HepG2 (cell line): ENCODE measurements around the gene NR1I2. TPM values are rescaled to one million over a fixed set of nuclear protein-coding genes. Genes with fewer than 3 reads are reported as not detected.

Source experiments
- ATAC-seq: fragments of 200-7000 bp; cut with Tn5 transposase; 3 replicates; pipeline ENCODE4 v1.9.1; 2020; ENCODE audit warnings: mild to moderate bottlenecking, moderate library complexity
- BruUV-seq: library from RNA; stranded (reverse); fragments of 400-500 nt; replicated peaks from 2 replicates; lab custom pipeline; 2021; lab: Mats Ljungman, UMichigan
- CTCF ChIA-PET: fragments of 300-600 bp; formaldehyde crosslinking; extraction: SDS; loops from one replicate; lab custom pipeline; 2021; ENCODE audit warnings: low total read pairs, inconsistent platforms, low intra/inter-chr PET ratio; lab: Yijun Ruan, JAX
- POLR2A ChIA-PET: fragments of 350-600 bp; sonication (Branson Sonifier 250); formaldehyde crosslinking; loops from one replicate; lab custom pipeline; 2020; ENCODE audit warnings: antibody characterized with exemption, inconsistent platforms; lab: Yijun Ruan, JAX
- DNase-seq: peaks from one replicate; pipeline ENCODE4 v3.0.0-alpha.2; 2015; ENCODE audit warnings: low spot score
- FAIRE-seq: peaks from 3 replicates; lab custom pipeline; 2011; peaks lifted over from hg19 to GRCh38; lab: Jason Lieb, UNC
- H2AFZ ChIP-seq: one replicate; pipeline ENCODE4 v1.6.1; 2011; ENCODE audit warnings: low read length, inconsistent platforms
- H3K27ac ChIP-seq: fragments of 300-600 bp; 3 replicates; pipeline ENCODE4 v1.8.0; 2011; ENCODE audit warnings: mixed run types, mild to moderate bottlenecking, mixed read lengths, low read length, inconsistent platforms; ENCODE audit not compliant: insufficient read depth; ENCODE audit errors: extremely low read length
- H3K27me3 ChIP-seq, 2 experiments: fragments of 200-600 bp in 1 of 2; 2 replicates in 1 of 2; 3 replicates in 1 of 2; pipeline versions ENCODE4 v1.6.0 to v1.8.0; 2011; ENCODE audit warnings: low read length in 2 of 2, mild to moderate bottlenecking in 2 of 2, moderate library complexity in 2 of 2, inconsistent platforms in 1 of 2; ENCODE audit not compliant: insufficient read depth in 2 of 2, control insufficient read depth in 1 of 2
- H3K36me3 ChIP-seq, 2 experiments: fragments of 200-600 bp in 1 of 2; replicated peaks in 1 of 2; 2 replicates in 1 of 2; 3 replicates in 1 of 2; pipeline versions ENCODE4 v1.5.1 to v1.8.0; 2011; ENCODE audit warnings: low read length in 2 of 2, inconsistent platforms in 1 of 2; ENCODE audit not compliant: insufficient read depth in 2 of 2, control insufficient read depth in 1 of 2
- H3K4me1 ChIP-seq: 2 replicates; pipeline ENCODE4 v1.5.1; 2012; ENCODE audit warnings: low read length, inconsistent platforms; ENCODE audit not compliant: insufficient read depth
- H3K4me2 ChIP-seq: 2 replicates; pipeline ENCODE4 v1.6.0; 2011; ENCODE audit warnings: low read depth, low read length, inconsistent platforms
- H3K4me3 ChIP-seq, 3 experiments: fragments of 200-600 bp in 1 of 3; sonication (generic), shearing (Covaris generic) in 1 of 3; replicated peaks in 1 of 3; 2 replicates each; pipeline ENCODE4 v1.5.1; 2011 to 2016; ENCODE audit warnings: low read length in 3 of 3, inconsistent platforms in 2 of 3, low read depth in 2 of 3, mild to moderate bottlenecking in 2 of 3, control low read depth in 1 of 3, mixed read lengths in 1 of 3; ENCODE audit not compliant: insufficient read depth in 1 of 3
- H3K79me2 ChIP-seq: one replicate; pipeline ENCODE4 v1.6.1; 2011; ENCODE audit warnings: low read length, inconsistent platforms; ENCODE audit not compliant: insufficient read depth
- H3K9ac ChIP-seq: 2 replicates; pipeline ENCODE4 v1.6.0; 2011; ENCODE audit warnings: mild to moderate bottlenecking, low read depth, low read length, inconsistent platforms; ENCODE audit not compliant: insufficient read depth
- H3K9me3 ChIP-seq: 2 replicates; pipeline ENCODE4 v1.5.1; 2012; ENCODE audit warnings: mild to moderate bottlenecking, low read length
- H4K20me1 ChIP-seq: 2 replicates; pipeline ENCODE4 v1.6.0; 2011; ENCODE audit warnings: inconsistent platforms, mild to moderate bottlenecking, low read length, moderate library complexity; ENCODE audit not compliant: insufficient read depth
- EP300 ChIP-seq, 3 experiments: sonication (generic) in 1 of 3; formaldehyde crosslinking in 1 of 3; IDR thresholded peaks; 2 replicates each; pipeline versions ENCODE4 v1.5.1 to v1.6.1; 2011 to 2020; ENCODE audit warnings: low read depth in 2 of 3, low read length in 2 of 3, borderline replicate concordance in 1 of 3, improper control_type of control experiment in 1 of 3, mild to moderate bottlenecking in 1 of 3, missing genetic modification reagents in 1 of 3, moderate library complexity in 1 of 3
- ESRRA ChIP-seq: sonication (generic); formaldehyde crosslinking; IDR thresholded peaks from 2 replicates; pipeline ENCODE4 v1.5.1; 2020; ENCODE audit warnings: mild to moderate bottlenecking, low read depth, missing genetic modification reagents
- GLMP ChIP-seq: sonication (generic); formaldehyde crosslinking; IDR thresholded peaks from 2 replicates; pipeline ENCODE4 v1.9.0; 2021; ENCODE audit warnings: missing genetic modification reagents, mild to moderate bottlenecking, borderline replicate concordance
- GZF1 ChIP-seq: sonication (generic); formaldehyde crosslinking; IDR thresholded peaks from 2 replicates; pipeline ENCODE4 v1.5.1; 2020; ENCODE audit warnings: mild to moderate bottlenecking, missing genetic modification reagents
- MTA3 ChIP-seq: sonication (generic); formaldehyde crosslinking; IDR thresholded peaks from 2 replicates; pipeline ENCODE4 v1.4.0; 2020; ENCODE audit warnings: missing genetic modification reagents
- NBN ChIP-seq: fragments of 450-650 bp; conservative IDR thresholded peaks from 2 replicates; pipeline ENCODE4 v1.6.1; 2017
- PBX3 ChIP-seq: sonication (generic); formaldehyde crosslinking; IDR thresholded peaks from 2 replicates; pipeline ENCODE4 v1.8.1; 2023; ENCODE audit warnings: missing genetic modification reagents, inconsistent platforms, borderline replicate concordance
- PRMT3 ChIP-seq: sonication (generic); formaldehyde crosslinking; IDR thresholded peaks from 2 replicates; pipeline ENCODE4 v1.8.1; 2022; ENCODE audit warnings: low read depth, mild to moderate bottlenecking, moderate library complexity, missing genetic modification reagents, borderline replicate concordance
- SNAPC2 ChIP-seq: sonication (generic); formaldehyde crosslinking; IDR thresholded peaks from 2 replicates; pipeline ENCODE4 v1.8.1; 2022; ENCODE audit warnings: mild to moderate bottlenecking, missing genetic modification reagents
- STAT5B ChIP-seq: sonication (generic); formaldehyde crosslinking; IDR thresholded peaks from 2 replicates; pipeline ENCODE4 v1.4.0; 2020; ENCODE audit warnings: missing genetic modification reagents
- TAF15 ChIP-seq: fragments of 200-400 bp; formaldehyde crosslinking; IDR thresholded peaks from one replicate; pipeline ENCODE4 v1.6.1; 2018; ENCODE audit warnings: mild to moderate bottlenecking, low read depth, low read length; ENCODE audit not compliant: poor library complexity, severe bottlenecking
- TARDBP ChIP-seq: sonication (generic); formaldehyde crosslinking; IDR thresholded peaks from 2 replicates; pipeline ENCODE4 v1.8.0; 2022; ENCODE audit warnings: mild to moderate bottlenecking, missing genetic modification reagents
- XBP1 ChIP-seq: sonication (generic); formaldehyde crosslinking; IDR thresholded peaks from 2 replicates; pipeline ENCODE4 v1.5.0; 2020; ENCODE audit warnings: missing genetic modification reagents
- ZBTB2 ChIP-seq: sonication (generic); formaldehyde crosslinking; IDR thresholded peaks from 2 replicates; pipeline ENCODE4 v1.8.0; 2022; ENCODE audit warnings: low read depth, missing genetic modification reagents
- ZNF33B ChIP-seq: sonication (generic); formaldehyde crosslinking; IDR thresholded peaks from 2 replicates; pipeline ENCODE4 v1.5.1; 2020; ENCODE audit warnings: mild to moderate bottlenecking, missing genetic modification reagents
- WGBS: methylation state at CpG from one replicate; pipeline ENCODE4 v1.1.6; 2017; ENCODE audit warnings: low lambda C conversion rate; 5-methylcytosine and 5-hydroxymethylcytosine counted together
- in situ Hi-C: cut with HindIII; loops from 2 replicates; pipeline ENCODE4 v1.10.0; 2017; ENCODE audit warnings: low pct_unique_long_range_greater_than_20kb; ENCODE audit not compliant: extremely low pct_ligation_motif_present
- intact Hi-C: fragments of 100-400 bp; cut with micrococcal nuclease; formaldehyde crosslinking; loops from one replicate; pipeline ENCODE4 v1.10.0; 2022; ENCODE audit not compliant: unreplicated experiment
- polyA plus RNA-seq, 8 experiments: library from polyadenylated mRNA; depleted of rRNA in 3 of 8; stranded (reverse) in 7 of 8; unstranded in 1 of 8; fragments of >200 nt; fragmentation: Illumina TruSeq in 4 of 8; extraction: Trizol in 4 of 8; gene quantifications; 2 replicates each; pipeline versions ENCODE4 v1.2.1 to v1.2.3, GENCODE V29; 2011 to 2016; ENCODE audit warnings: low read depth in 4 of 8, missing spikeins in 1 of 8, mixed read lengths in 1 of 8; ENCODE audit not compliant: insufficient read depth in 1 of 8
- total RNA-seq, 5 experiments: library from RNA; depleted of rRNA; stranded (reverse); fragments of >200 nt; fragmentation: Illumina TruSeq; extraction: Trizol; gene quantifications; 2 replicates each; pipeline ENCODE4 v1.2.3, GENCODE V29; 2016; ENCODE audit warnings: low read depth in 1 of 5

The NR1I2 gene
- total and polyA plus RNA-seq, 2 of the 13 experiments (the other 11 are each of a cell fraction or from before 2014, with no cell fraction given) = 8.8 to 13.4 TPM

- TF ChIP-seq GLMP (no peak), GZF1 (CRISPR knock-in tag) (no peak), SNAPC2 (CRISPR knock-in tag) (no peak), NBN (no peak)
Measured at GRCh38 chr3:119745942-119746341, 36.0 kb upstream of the NR1I2 start (continued).

- POLR2A ChIA-PET = no interaction called here
- H3K27me3 ChIP-seq = no peaks in the 10 kb centered on the region; a peak in 1 of 5 replicates
- ATAC-seq = no peak
- 17% methylated on average over 3 of the region's 3 CpGs for WGBS
- H3K9me3 ChIP-seq = no peaks in the 10 kb centered on the region
- H3K27ac ChIP-seq = no peak overlapping the region
- no peaks in the 10 kb centered on the region for H3K4me1 ChIP-seq
- H4K20me1 ChIP-seq = no peaks in the 10 kb centered on the region
- DNase-seq = no peak
- H3K9ac ChIP-seq = no peak overlapping the region
- CTCF ChIA-PET = no interaction called here
- H3K4me3 ChIP-seq = no peak overlapping the region
- FAIRE-seq = no peak
- no TSS peak for BruUV-seq
- H3K4me2 ChIP-seq = no peak overlapping the region
- in situ Hi-C loops = no loop called here
- H3K36me3 ChIP-seq = no peaks in the 10 kb centered on the region
- intact Hi-C loops = no loop called here
- H2AFZ ChIP-seq = no peak overlapping the region
- H3K79me2 ChIP-seq = no peaks in the 10 kb centered on the region
- TF ChIP-seq TARDBP (CRISPR knock-in tag) (no peak), STAT5B (CRISPR knock-in tag) (no peak), EP300 (IDR thresholded peaks at IDR 0.05; ENCODE audit: low read depth in 2 of 2, low read length in 2 of 2) (no peak), EP300 (CRISPR knock-in tag; IDR thresholded peaks at IDR 0.05; ENCODE audit: borderline replicate concordance) (no peak), ESRRA (CRISPR knock-in tag) (no peak), ZBTB2 (no peak), PRMT3 (CRISPR knock-in tag) (no peak), TAF15 (no peak), ZNF33B (no peak), PBX3 (no peak), XBP1 (CRISPR knock-in tag) (no peak), MTA3 (no peak)
Measured at GRCh38 chr3:119746423-119746822, 35.5 kb upstream of the NR1I2 start.
